Loucy (cell line): ENCODE measurements around the gene KAZALD1.
"Not testable (repeated sequence)": the region's sequence is repeated elsewhere in the genome, so short reads cannot be mapped to it uniquely, and the experiment has no call there.

Experiments used
- H2AFZ ChIP-seq: fragments of 200-600 bp; sonication (generic); 2 replicates; pipeline ENCODE4 v1.6.0; 2016; ENCODE audit warnings: antibody characterized with exemption, mild to moderate bottlenecking, low read length, moderate library complexity
- H3F3A ChIP-seq: fragments of 200-600 bp; 2 replicates; pipeline ENCODE4 v1.6.0; 2016; ENCODE audit warnings: antibody characterized with exemption, low read depth, mild to moderate bottlenecking
- H3K27me3 ChIP-seq: fragments of 200-600 bp; sonication (generic); 2 replicates; pipeline ENCODE4 v1.6.1; 2014; ENCODE audit warnings: low read length, mild to moderate bottlenecking; ENCODE audit not compliant: insufficient read depth, poor library complexity, severe bottlenecking
- H3K36me3 ChIP-seq: fragments of 200-600 bp; sonication (generic); 2 replicates; pipeline ENCODE4 v1.6.1; 2016; ENCODE audit warnings: low read length; ENCODE audit not compliant: insufficient read depth
- H3K4me1 ChIP-seq: fragments of 200-600 bp; sonication (generic); 2 replicates; pipeline ENCODE4 v1.5.1; 2014; ENCODE audit warnings: low read length, mild to moderate bottlenecking; ENCODE audit not compliant: insufficient read depth, poor library complexity, severe bottlenecking
- H3K4me2 ChIP-seq: fragments of 200-600 bp; sonication (generic); 2 replicates; pipeline ENCODE4 v1.6.0; 2014; ENCODE audit warnings: antibody characterized with exemption, low read length, low read depth, mild to moderate bottlenecking; ENCODE audit not compliant: poor library complexity, severe bottlenecking
- H3K4me3 ChIP-seq: fragments of 200-600 bp; sonication (generic); 2 replicates; pipeline ENCODE4 v1.5.1; 2014; ENCODE audit warnings: low read length, mild to moderate bottlenecking, mixed read lengths; ENCODE audit not compliant: poor library complexity, severe bottlenecking
- H3K79me2 ChIP-seq: fragments of 200-600 bp; sonication (generic); 2 replicates; pipeline ENCODE4 v1.6.1; 2014; ENCODE audit warnings: low read length; ENCODE audit not compliant: insufficient read depth
- H3K9ac ChIP-seq: fragments of 200-600 bp; sonication (generic); 2 replicates; pipeline ENCODE4 v1.6.0; 2014; ENCODE audit warnings: mild to moderate bottlenecking, low read depth, low read length, moderate library complexity; ENCODE audit not compliant: poor library complexity, severe bottlenecking
- H3K9me2 ChIP-seq: fragments of 200-600 bp; sonication (generic); replicated peaks from 2 replicates; pipeline ENCODE4 v1.6.1; 2016; ENCODE audit warnings: low read depth, low read length, mixed read lengths
- H3K9me3 ChIP-seq: fragments of 200-600 bp; sonication (generic); 2 replicates; pipeline ENCODE4 v1.6.1; 2014; ENCODE audit warnings: mild to moderate bottlenecking, antibody characterized with exemption, low read length, low read depth; ENCODE audit not compliant: insufficient read depth
- H4K20me1 ChIP-seq: fragments of 200-600 bp; sonication (generic); 2 replicates; pipeline ENCODE4 v1.6.0; 2014; ENCODE audit warnings: antibody characterized with exemption, low read length, mild to moderate bottlenecking; ENCODE audit not compliant: insufficient read depth, poor library complexity, severe bottlenecking
- EZH2phosphoT487 ChIP-seq: fragments of 200-600 bp; IDR thresholded peaks from 2 replicates; pipeline ENCODE4 v1.6.1; 2018; ENCODE audit warnings: antibody characterized with exemption, mild to moderate bottlenecking, moderate library complexity, borderline replicate concordance
- TF ChIP-seq, protein P1 (sequence below): fragments of 200-600 bp; sonication (generic); conservative IDR thresholded peaks from 2 replicates; pipeline ENCODE4 v1.5.1; 2014; ENCODE audit warnings: mild to moderate bottlenecking, antibody characterized with exemption, low read length

KAZALD1 gene

GRCh38 chr10:101033276-101033675 is 28.5 kb upstream of the KAZALD1 start:
- Histone ChIP-seq H3K27me3 (no peaks in the 10 kb centered on the region), H3K4me3 (peak overlapping the region; percentile 77), H3K9me2 (no peaks in the 10 kb centered on the region), H3K4me2 (peak overlapping the region; percentile 97), H3F3A (no peaks in the 10 kb centered on the region), H3K9me3 (no peaks in the 10 kb centered on the region), H3K9ac (peak overlapping the region; percentile 67), H2AFZ (no peak overlapping the region), H4K20me1 (no peaks in the 10 kb centered on the region), H3K36me3 (peaks cover 12% of the 10 kb centered on the region; the same call in 1 of the 2 replicates), H3K79me2 (no peaks in the 10 kb centered on the region; the same call in 1 of the 2 replicates), H3K4me1 (peaks cover 29% of the 10 kb centered on the region)
- no peak for TF ChIP-seq EZH2phosphoT487
- TF ChIP-seq, protein P1, sequence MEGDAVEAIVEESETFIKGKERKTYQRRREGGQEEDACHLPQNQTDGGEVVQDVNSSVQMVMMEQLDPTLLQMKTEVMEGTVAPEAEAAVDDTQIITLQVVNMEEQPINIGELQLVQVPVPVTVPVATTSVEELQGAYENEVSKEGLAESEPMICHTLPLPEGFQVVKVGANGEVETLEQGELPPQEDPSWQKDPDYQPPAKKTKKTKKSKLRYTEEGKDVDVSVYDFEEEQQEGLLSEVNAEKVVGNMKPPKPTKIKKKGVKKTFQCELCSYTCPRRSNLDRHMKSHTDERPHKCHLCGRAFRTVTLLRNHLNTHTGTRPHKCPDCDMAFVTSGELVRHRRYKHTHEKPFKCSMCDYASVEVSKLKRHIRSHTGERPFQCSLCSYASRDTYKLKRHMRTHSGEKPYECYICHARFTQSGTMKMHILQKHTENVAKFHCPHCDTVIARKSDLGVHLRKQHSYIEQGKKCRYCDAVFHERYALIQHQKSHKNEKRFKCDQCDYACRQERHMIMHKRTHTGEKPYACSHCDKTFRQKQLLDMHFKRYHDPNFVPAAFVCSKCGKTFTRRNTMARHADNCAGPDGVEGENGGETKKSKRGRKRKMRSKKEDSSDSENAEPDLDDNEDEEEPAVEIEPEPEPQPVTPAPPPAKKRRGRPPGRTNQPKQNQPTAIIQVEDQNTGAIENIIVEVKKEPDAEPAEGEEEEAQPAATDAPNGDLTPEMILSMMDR = no peak

DNA sequence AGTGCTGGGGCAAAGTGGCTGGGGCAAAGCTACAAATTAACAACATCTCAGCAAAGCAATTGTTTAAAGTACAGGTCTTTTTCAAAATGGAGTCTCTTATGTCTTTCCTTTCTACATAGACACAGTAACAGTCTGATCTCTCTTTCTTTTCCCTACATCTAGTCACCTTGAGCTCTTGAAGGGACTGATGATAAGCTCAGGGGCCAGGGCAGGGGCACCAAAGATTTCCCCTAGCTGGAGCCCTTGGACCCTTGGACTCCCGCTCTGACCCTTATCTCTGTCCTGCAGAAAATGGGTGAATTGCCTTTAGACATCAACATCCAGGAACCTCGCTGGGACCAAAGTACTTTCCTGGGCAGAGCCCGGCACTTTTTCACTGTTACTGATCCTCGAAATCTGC is 27.4 kb upstream of the KAZALD1 start:
- not testable (repeated sequence) for H3K9me3 ChIP-seq, H3K9ac ChIP-seq, H3K27me3 ChIP-seq, H3K9me2 ChIP-seq, H3K79me2 ChIP-seq, H3K4me3 ChIP-seq, H2AFZ ChIP-seq, H3K4me2 ChIP-seq, H3F3A ChIP-seq, H4K20me1 ChIP-seq
- H3K36me3 ChIP-seq = peaks cover 12% of the 10 kb centered on the region; the same call in 1 of the 2 replicates
- H3K4me1 ChIP-seq = peaks cover 29% of the 10 kb centered on the region

DNA sequence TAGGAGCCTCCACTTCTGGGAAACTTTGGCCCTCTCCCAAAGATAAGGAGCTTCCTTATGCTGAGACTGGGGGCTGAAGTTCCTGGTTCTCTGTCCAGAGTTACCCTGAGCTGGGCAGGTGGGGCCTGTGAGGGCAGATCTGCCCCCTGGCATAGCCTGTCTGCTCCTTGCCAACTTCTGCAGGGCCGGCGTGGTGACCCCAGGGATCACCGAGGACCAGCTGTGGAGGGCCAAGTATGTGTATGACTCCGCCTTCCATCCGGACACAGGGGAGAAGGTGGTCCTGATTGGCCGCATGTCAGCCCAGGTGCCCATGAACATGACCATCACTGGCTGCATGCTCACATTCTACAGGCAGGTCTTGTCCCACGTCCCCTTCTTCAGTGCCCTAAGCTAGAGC is 26.5 kb upstream of the KAZALD1 start:
- Histone ChIP-seq H3K27me3 (no peaks in the 10 kb centered on the region), H3K9ac (no peak overlapping the region), H4K20me1 (no peaks in the 10 kb centered on the region)

More for the DNA sequence above, 26.5 kb upstream of the KAZALD1 start:
- Histone ChIP-seq H3K9me3 (no peaks in the 10 kb centered on the region), H3K36me3 (peaks cover 12% of the 10 kb centered on the region; the same call in 1 of the 2 replicates), H3K9me2 (no peaks in the 10 kb centered on the region), H3K4me2 (no peak overlapping the region), H2AFZ (no peak overlapping the region), H3K4me1 (peaks cover 29% of the 10 kb centered on the region), H3K4me3 (no peak overlapping the region), H3F3A (no peaks in the 10 kb centered on the region), H3K79me2 (no peaks in the 10 kb centered on the region; the same call in 1 of the 2 replicates)
- TF ChIP-seq EZH2phosphoT487 = no peak
- TF ChIP-seq, protein P1 = no peak
